HepG2 (cell line): Measurements from ENCODE around the gene SLCO2A1. TPM values are rescaled to one million over a fixed set of nuclear protein-coding genes. Genes with fewer than 3 reads are reported as not detected.

ENCODE experiments used
- ATAC-seq: fragments of 200-7000 bp; cut with Tn5 transposase; 3 replicates; pipeline ENCODE4 v1.9.1; 2020; ENCODE audit warnings: mild to moderate bottlenecking, moderate library complexity
- BruUV-seq: library from RNA; stranded (reverse); fragments of 400-500 nt; replicated peaks from 2 replicates; lab custom pipeline; 2021; lab: Mats Ljungman, UMichigan
- CTCF ChIA-PET: fragments of 300-600 bp; formaldehyde crosslinking; extraction: SDS; loops from one replicate; lab custom pipeline; 2021; ENCODE audit warnings: low total read pairs, inconsistent platforms, low intra/inter-chr PET ratio; lab: Yijun Ruan, JAX
- POLR2A ChIA-PET: fragments of 350-600 bp; sonication (Branson Sonifier 250); formaldehyde crosslinking; loops from one replicate; lab custom pipeline; 2020; ENCODE audit warnings: antibody characterized with exemption, inconsistent platforms; lab: Yijun Ruan, JAX
- DNase-seq: peaks from one replicate; pipeline ENCODE4 v3.0.0-alpha.2; 2015; ENCODE audit warnings: low spot score
- FAIRE-seq: peaks from 3 replicates; lab custom pipeline; 2011; peaks lifted over from hg19 to GRCh38; lab: Jason Lieb, UNC
- H2AFZ ChIP-seq: one replicate; pipeline ENCODE4 v1.6.1; 2011; ENCODE audit warnings: low read length, inconsistent platforms
- H3K27ac ChIP-seq: fragments of 300-600 bp; 3 replicates; pipeline ENCODE4 v1.8.0; 2011; ENCODE audit warnings: mixed run types, mild to moderate bottlenecking, mixed read lengths, low read length, inconsistent platforms; ENCODE audit not compliant: insufficient read depth; ENCODE audit errors: extremely low read length
- H3K27me3 ChIP-seq, 2 experiments: fragments of 200-600 bp in 1 of 2; 2 replicates in 1 of 2; 3 replicates in 1 of 2; pipeline versions ENCODE4 v1.6.0 to v1.8.0; 2011; ENCODE audit warnings: low read length in 2 of 2, mild to moderate bottlenecking in 2 of 2, moderate library complexity in 2 of 2, inconsistent platforms in 1 of 2; ENCODE audit not compliant: insufficient read depth in 2 of 2, control insufficient read depth in 1 of 2
- H3K36me3 ChIP-seq, 2 experiments: fragments of 200-600 bp in 1 of 2; replicated peaks in 1 of 2; 2 replicates in 1 of 2; 3 replicates in 1 of 2; pipeline versions ENCODE4 v1.5.1 to v1.8.0; 2011; ENCODE audit warnings: low read length in 2 of 2, inconsistent platforms in 1 of 2; ENCODE audit not compliant: insufficient read depth in 2 of 2, control insufficient read depth in 1 of 2
- H3K4me1 ChIP-seq: 2 replicates; pipeline ENCODE4 v1.5.1; 2012; ENCODE audit warnings: low read length, inconsistent platforms; ENCODE audit not compliant: insufficient read depth
- H3K4me2 ChIP-seq: 2 replicates; pipeline ENCODE4 v1.6.0; 2011; ENCODE audit warnings: low read depth, low read length, inconsistent platforms
- H3K4me3 ChIP-seq, 3 experiments: fragments of 200-600 bp in 1 of 3; sonication (generic), shearing (Covaris generic) in 1 of 3; replicated peaks in 1 of 3; 2 replicates each; pipeline ENCODE4 v1.5.1; 2011 to 2016; ENCODE audit warnings: low read length in 3 of 3, inconsistent platforms in 2 of 3, low read depth in 2 of 3, mild to moderate bottlenecking in 2 of 3, control low read depth in 1 of 3, mixed read lengths in 1 of 3; ENCODE audit not compliant: insufficient read depth in 1 of 3
- H3K79me2 ChIP-seq: one replicate; pipeline ENCODE4 v1.6.1; 2011; ENCODE audit warnings: low read length, inconsistent platforms; ENCODE audit not compliant: insufficient read depth
- H3K9ac ChIP-seq: 2 replicates; pipeline ENCODE4 v1.6.0; 2011; ENCODE audit warnings: mild to moderate bottlenecking, low read depth, low read length, inconsistent platforms; ENCODE audit not compliant: insufficient read depth
- H3K9me3 ChIP-seq: 2 replicates; pipeline ENCODE4 v1.5.1; 2012; ENCODE audit warnings: mild to moderate bottlenecking, low read length
- H4K20me1 ChIP-seq: 2 replicates; pipeline ENCODE4 v1.6.0; 2011; ENCODE audit warnings: inconsistent platforms, mild to moderate bottlenecking, low read length, moderate library complexity; ENCODE audit not compliant: insufficient read depth
- ASH2L ChIP-seq: fragments of 300-600, 200-600 bp; sonication (generic); IDR thresholded peaks from 2 replicates; pipeline ENCODE4 v1.7.0; 2017; ENCODE audit warnings: low read depth, mild to moderate bottlenecking, moderate library complexity, mixed read lengths, low read length; ENCODE audit not compliant: insufficient read length
- BCL3 ChIP-seq: sonication (generic); formaldehyde crosslinking; IDR thresholded peaks from 2 replicates; pipeline ENCODE4 v1.5.1; 2020; ENCODE audit warnings: mild to moderate bottlenecking, missing genetic modification reagents, moderate library complexity
- BRF2 ChIP-seq: sonication (generic); formaldehyde crosslinking; IDR thresholded peaks from 2 replicates; pipeline ENCODE4 v1.8.1; 2022; ENCODE audit warnings: mild to moderate bottlenecking, missing genetic modification reagents
- FOXP4 ChIP-seq: sonication (generic); formaldehyde crosslinking; IDR thresholded peaks from 2 replicates; pipeline ENCODE4 v1.4.0; 2020; ENCODE audit warnings: missing genetic modification reagents
- GRHL1 ChIP-seq: sonication (generic); formaldehyde crosslinking; conservative IDR thresholded peaks from 2 replicates; pipeline ENCODE4 v1.8.0; 2022; ENCODE audit warnings: missing genetic modification reagents
- HES4 ChIP-seq: sonication (generic); formaldehyde crosslinking; IDR thresholded peaks from 2 replicates; pipeline ENCODE4 v1.9.0; 2021; ENCODE audit warnings: mild to moderate bottlenecking, missing genetic modification reagents, borderline replicate concordance
- JARID2 ChIP-seq: sonication (generic); formaldehyde crosslinking; IDR thresholded peaks from 2 replicates; pipeline ENCODE4 v1.8.1; 2023; ENCODE audit warnings: missing genetic modification reagents, inconsistent platforms; ENCODE audit not compliant: insufficient replicate concordance
- KAT8 ChIP-seq: IDR thresholded peaks from 2 replicates; pipeline ENCODE4 v1.6.1; 2016; ENCODE audit warnings: missing genetic modification reagents, missing compliant biosample characterization
- MYPOP ChIP-seq: sonication (generic); formaldehyde crosslinking; IDR thresholded peaks from 2 replicates; pipeline ENCODE4 v1.8.1; 2023; ENCODE audit warnings: mild to moderate bottlenecking, moderate library complexity, missing genetic modification reagents
- NAIF1 ChIP-seq: sonication (generic); formaldehyde crosslinking; IDR thresholded peaks from 2 replicates; pipeline ENCODE4 v1.5.0; 2020; ENCODE audit warnings: mild to moderate bottlenecking, missing genetic modification reagents, borderline replicate concordance
- ZBTB7A ChIP-seq: sonication (generic); formaldehyde crosslinking; IDR thresholded peaks from 2 replicates; pipeline ENCODE4 v1.8.0; 2022; ENCODE audit warnings: mild to moderate bottlenecking, missing genetic modification reagents
- ZNF713 ChIP-seq: sonication (generic); formaldehyde crosslinking; IDR thresholded peaks from 2 replicates; pipeline ENCODE4 v1.4.0; 2020; ENCODE audit warnings: mild to moderate bottlenecking, missing genetic modification reagents
- ZSCAN21 ChIP-seq: sonication (generic); formaldehyde crosslinking; IDR thresholded peaks from 2 replicates; pipeline ENCODE4 v1.8.0; 2022; ENCODE audit warnings: mild to moderate bottlenecking, missing genetic modification reagents, moderate library complexity, borderline replicate concordance
- WGBS: methylation state at CpG from one replicate; pipeline ENCODE4 v1.1.6; 2017; ENCODE audit warnings: low lambda C conversion rate; 5-methylcytosine and 5-hydroxymethylcytosine counted together
- in situ Hi-C: cut with HindIII; loops from 2 replicates; pipeline ENCODE4 v1.10.0; 2017; ENCODE audit warnings: low pct_unique_long_range_greater_than_20kb; ENCODE audit not compliant: extremely low pct_ligation_motif_present
- intact Hi-C: fragments of 100-400 bp; cut with micrococcal nuclease; formaldehyde crosslinking; loops from one replicate; pipeline ENCODE4 v1.10.0; 2022; ENCODE audit not compliant: unreplicated experiment
- polyA plus RNA-seq, 8 experiments: library from polyadenylated mRNA; depleted of rRNA in 3 of 8; stranded (reverse) in 7 of 8; unstranded in 1 of 8; fragments of >200 nt; fragmentation: Illumina TruSeq in 4 of 8; extraction: Trizol in 4 of 8; gene quantifications; 2 replicates each; pipeline versions ENCODE4 v1.2.1 to v1.2.3, GENCODE V29; 2011 to 2016; ENCODE audit warnings: low read depth in 4 of 8, missing spikeins in 1 of 8, mixed read lengths in 1 of 8; ENCODE audit not compliant: insufficient read depth in 1 of 8
- total RNA-seq, 5 experiments: library from RNA; depleted of rRNA; stranded (reverse); fragments of >200 nt; fragmentation: Illumina TruSeq; extraction: Trizol; gene quantifications; 2 replicates each; pipeline ENCODE4 v1.2.3, GENCODE V29; 2016; ENCODE audit warnings: low read depth in 1 of 5
- TF ChIP-seq, protein P1 (sequence below): sonication (generic); formaldehyde crosslinking; IDR thresholded peaks from 2 replicates; pipeline ENCODE4 v1.8.0; 2022; ENCODE audit warnings: missing genetic modification reagents, mild to moderate bottlenecking, borderline replicate concordance

The SLCO2A1 gene
- total and polyA plus RNA-seq, 2 of the 13 experiments (the other 11 are each of a cell fraction or from before 2014, with no cell fraction given): 0.04 TPM; not detected in 1

DNA sequence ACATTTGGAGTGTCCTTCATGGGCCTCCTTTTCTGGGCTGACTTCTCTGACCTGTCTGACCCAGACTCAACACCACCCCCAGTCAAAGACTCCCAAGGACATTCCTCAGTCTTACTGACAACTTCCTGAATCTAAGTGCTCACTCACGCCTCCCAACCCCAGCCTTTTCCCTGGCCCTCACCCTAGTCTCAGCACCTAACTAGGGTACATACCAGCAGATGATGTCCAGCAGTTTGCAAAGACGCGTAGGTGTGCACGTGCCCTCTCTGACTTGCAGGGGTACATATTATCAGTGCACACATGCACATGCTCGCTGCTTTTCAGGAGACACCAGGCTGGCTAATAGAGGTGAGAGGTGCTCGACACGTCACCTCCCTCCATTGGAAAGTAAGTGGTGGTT is 38.7 kb upstream of the SLCO2A1 start (continued):
- TF ChIP-seq ZBTB7A (CRISPR knock-in tag) (no peak), ASH2L (no peak), NAIF1 (no peak), JARID2 (no peak), GRHL1 (no peak)

DNA sequence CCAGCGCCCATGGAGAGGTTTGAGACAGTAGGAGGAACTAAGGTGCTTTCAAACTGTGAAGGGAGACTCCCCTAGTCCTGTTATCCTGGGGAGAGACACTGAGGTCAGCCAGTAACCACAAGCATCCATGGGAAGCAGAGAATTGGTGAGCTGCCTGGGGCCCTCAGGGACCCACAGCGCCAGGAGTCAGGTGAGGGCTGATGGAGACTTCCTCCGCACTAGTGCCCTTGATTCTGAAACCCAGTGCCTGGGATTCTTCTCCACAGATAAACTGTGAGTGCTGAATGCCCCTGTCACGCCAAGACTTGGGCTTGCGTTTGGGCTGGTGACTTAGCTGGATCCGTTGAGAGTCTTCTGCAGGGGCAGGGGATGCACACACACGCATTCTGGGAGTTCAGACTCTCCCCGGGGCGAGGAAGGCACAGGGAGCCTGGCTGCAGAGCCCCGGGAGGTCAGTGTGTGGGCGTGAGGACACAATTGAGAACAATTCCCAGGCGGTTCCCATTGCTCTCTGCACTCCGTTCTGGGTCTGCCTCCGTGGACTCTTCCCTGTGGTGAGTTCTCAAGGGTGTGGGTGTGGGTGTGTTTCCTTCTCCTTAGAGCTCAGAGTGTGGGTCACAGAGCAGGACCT is 37.9 kb upstream of the SLCO2A1 start:
- Histone ChIP-seq H4K20me1 (no peaks in the 10 kb centered on the region), H2AFZ (no peak overlapping the region), H3K79me2 (no peaks in the 10 kb centered on the region), H3K4me1 (peaks cover 11% of the 10 kb centered on the region; the same call in 1 of the 2 replicates), H3K27me3 (peaks cover 0 to 15% of the 10 kb centered on the region in 2 experiments; a peak in 2 of 5 replicates), H3K4me2 (no peak overlapping the region), H3K36me3 (no peaks in the 10 kb centered on the region), H3K9ac (no peak overlapping the region), H3K27ac (no peak overlapping the region), H3K4me3 (no peak overlapping the region), H3K9me3 (no peaks in the 10 kb centered on the region)
- CTCF ChIA-PET: no interaction called here
- no peak for DNase-seq
- POLR2A ChIA-PET: no interaction called here
- intact Hi-C loops: no loop called here
- WGBS: 8% methylated on average over 4 of the region's 14 CpGs
- no TSS peak for BruUV-seq
- ATAC-seq: peak; percentile 27; the same call in 2 of the 3 replicates
- no peak for FAIRE-seq
- in situ Hi-C loops: no loop called here
- TF ChIP-seq ZNF713 (no peak), KAT8 (no peak), FOXP4 (CRISPR knock-in tag) (no peak), MYPOP (CRISPR knock-in tag) (no peak), ZSCAN21 (no peak), HES4 (CRISPR knock-in tag) (no peak), BRF2 (no peak), BCL3 (CRISPR knock-in tag) (no peak)
- TF ChIP-seq, protein P1, sequence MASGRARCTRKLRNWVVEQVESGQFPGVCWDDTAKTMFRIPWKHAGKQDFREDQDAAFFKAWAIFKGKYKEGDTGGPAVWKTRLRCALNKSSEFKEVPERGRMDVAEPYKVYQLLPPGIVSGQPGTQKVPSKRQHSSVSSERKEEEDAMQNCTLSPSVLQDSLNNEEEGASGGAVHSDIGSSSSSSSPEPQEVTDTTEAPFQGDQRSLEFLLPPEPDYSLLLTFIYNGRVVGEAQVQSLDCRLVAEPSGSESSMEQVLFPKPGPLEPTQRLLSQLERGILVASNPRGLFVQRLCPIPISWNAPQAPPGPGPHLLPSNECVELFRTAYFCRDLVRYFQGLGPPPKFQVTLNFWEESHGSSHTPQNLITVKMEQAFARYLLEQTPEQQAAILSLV: no peak
